IMR-90 (cell line): ENCODE measurements around the gene NXPH4. TPM values are rescaled to one million over a fixed set of nuclear protein-coding genes. Genes with fewer than 3 reads are reported as not detected.

Experiments
- ATAC-seq: fragments of 200-7000 bp; cut with Tn5 transposase; 2 replicates; pipeline ENCODE4 v1.9.1; 2020; ENCODE audit warnings: low read depth, mild to moderate bottlenecking, moderate library complexity
- BruUV-seq: library from RNA; stranded (reverse); fragments of 400-500 nt; replicated peaks from 2 replicates; lab custom pipeline; 2021; lab: Mats Ljungman, UMichigan
- CTCF ChIA-PET: fragments of 300-600 bp; formaldehyde crosslinking; extraction: SDS; loops from one replicate; lab custom pipeline; 2021; ENCODE audit warnings: antibody characterized with exemption; lab: Yijun Ruan, JAX
- POLR2A ChIA-PET: fragments of 300-600 bp; sonication (Branson Sonifier 250); formaldehyde crosslinking; loops from one replicate; lab custom pipeline; 2022; ENCODE audit warnings: antibody characterized with exemption; ENCODE audit not compliant: unreplicated experiment; lab: Charles Lee
- DNase-seq: peaks from one replicate; pipeline ENCODE4 v3.0.0; 2013
- H2AFZ ChIP-seq: replicated peaks from 2 replicates; pipeline ENCODE3; 2013; ENCODE audit warnings: low read length, mild to moderate bottlenecking; ENCODE audit not compliant: poor library complexity
- H2AK5ac ChIP-seq: 2 replicates; pipeline ENCODE4 v1.6.1; 2013; ENCODE audit warnings: low read depth, low read length, inconsistent platforms
- H2AK9ac ChIP-seq: replicated peaks from 2 replicates; pipeline ENCODE3; 2013; ENCODE audit warnings: mild to moderate bottlenecking, low read depth, low read length, moderate library complexity; ENCODE audit not compliant: poor library complexity
- H2BK120ac ChIP-seq: 2 replicates; pipeline ENCODE4 v1.6.1; 2013; ENCODE audit warnings: low read depth, low read length, inconsistent platforms
- H2BK15ac ChIP-seq: 3 replicates; pipeline ENCODE4 v1.6.1; 2013; ENCODE audit warnings: low read depth, low read length, inconsistent platforms
- H2BK20ac ChIP-seq: 2 replicates; pipeline ENCODE4 v1.6.1; 2013; ENCODE audit warnings: low read depth, mild to moderate bottlenecking, inconsistent platforms, low read length, moderate library complexity
- H2BK5ac ChIP-seq: 2 replicates; pipeline ENCODE4 v1.6.1; 2013; ENCODE audit warnings: mild to moderate bottlenecking, low read depth, low read length, inconsistent platforms; ENCODE audit not compliant: poor library complexity, severe bottlenecking
- H3K14ac ChIP-seq: replicated peaks from 2 replicates; pipeline ENCODE4 v1.6.1; 2013; ENCODE audit warnings: low read depth, low read length, inconsistent platforms
- H3K18ac ChIP-seq: 2 replicates; pipeline ENCODE4 v1.6.1; 2013; ENCODE audit warnings: low read depth, low read length, control low read depth
- H3K23ac ChIP-seq: 2 replicates; pipeline ENCODE4 v1.6.1; 2013; ENCODE audit warnings: low read depth, low read length, inconsistent platforms
- H3K27ac ChIP-seq: 2 replicates; pipeline ENCODE4 v1.5.1; 2013; ENCODE audit warnings: mild to moderate bottlenecking, control low read depth, low read length; ENCODE audit not compliant: insufficient read depth
- H3K27me3 ChIP-seq: 2 replicates; pipeline ENCODE4 v1.6.1; 2013; ENCODE audit warnings: low read length; ENCODE audit not compliant: control insufficient read depth, insufficient read depth
- H3K36me3 ChIP-seq: 2 replicates; pipeline ENCODE4 v1.6.1; 2013; ENCODE audit warnings: low read length, mixed read lengths; ENCODE audit not compliant: control insufficient read depth, insufficient read depth
- H3K4ac ChIP-seq: 2 replicates; pipeline ENCODE4 v1.6.1; 2013; ENCODE audit warnings: low read depth, low read length, inconsistent platforms
- H3K4me1 ChIP-seq: 2 replicates; pipeline ENCODE4 v1.6.1; 2013; ENCODE audit warnings: low read length, mixed read lengths; ENCODE audit not compliant: control insufficient read depth, insufficient read depth
- H3K4me2 ChIP-seq: 2 replicates; pipeline ENCODE4 v1.6.1; 2013; ENCODE audit warnings: low read depth, mild to moderate bottlenecking, control low read depth, low read length, moderate library complexity
- H3K4me3 ChIP-seq: 2 replicates; pipeline ENCODE4 v1.5.1; 2013; ENCODE audit warnings: low read depth, mild to moderate bottlenecking, control low read depth, low read length, moderate library complexity; ENCODE audit not compliant: insufficient read depth
- H3K56ac ChIP-seq: 2 replicates; pipeline ENCODE4 v1.6.1; 2013; ENCODE audit warnings: low read length, inconsistent platforms; ENCODE audit not compliant: insufficient read depth; ENCODE audit errors: extremely low read depth
- H3K79me1 ChIP-seq, 2 experiments: 2 replicates each; pipeline ENCODE4 v1.6.1; 2013; ENCODE audit warnings: low read length in 2 of 2, inconsistent platforms in 1 of 2, low read depth in 1 of 2
- H3K9ac ChIP-seq: 2 replicates; pipeline ENCODE4 v1.6.1; 2013; ENCODE audit warnings: low read depth, low read length, control low read depth
- H3K9me1 ChIP-seq: 2 replicates; pipeline ENCODE4 v1.6.1; 2013; ENCODE audit warnings: low read length, inconsistent platforms; ENCODE audit not compliant: insufficient read depth
- H3K9me3 ChIP-seq: 2 replicates; pipeline ENCODE4 v1.6.1; 2013; ENCODE audit warnings: low read length; ENCODE audit not compliant: control insufficient read depth, insufficient read depth
- H4K20me1 ChIP-seq: 2 replicates; pipeline ENCODE4 v1.6.1; 2013; ENCODE audit warnings: low read length, inconsistent platforms; ENCODE audit not compliant: insufficient read depth
- H4K5ac ChIP-seq: 2 replicates; pipeline ENCODE4 v1.6.1; 2013; ENCODE audit warnings: mild to moderate bottlenecking, low read depth, low read length, control low read depth
- H4K8ac ChIP-seq, 2 experiments: 2 replicates each; pipeline ENCODE4 v1.6.1; 2013; ENCODE audit warnings: low read depth in 2 of 2, low read length in 2 of 2, control low read depth in 1 of 2, inconsistent platforms in 1 of 2
- H4K91ac ChIP-seq: 2 replicates; pipeline ENCODE4 v1.6.1; 2013; ENCODE audit warnings: low read depth, low read length, inconsistent platforms; ENCODE audit not compliant: insufficient read depth
- MAFK ChIP-seq: IDR thresholded peaks from 2 replicates; pipeline ENCODE4 v1.6.1; 2012; ENCODE audit warnings: low read depth, low read length, improper control_type of control experiment
- MXI1 ChIP-seq: IDR thresholded peaks from 2 replicates; pipeline ENCODE4 v1.6.1; 2012; ENCODE audit warnings: low read depth, mild to moderate bottlenecking, low read length, moderate library complexity, borderline replicate concordance
- NFE2L2 ChIP-seq: fragments of 150-350 bp; IDR thresholded peaks from 2 replicates; pipeline ENCODE4 v1.6.1; 2016; ENCODE audit warnings: low read depth, mild to moderate bottlenecking, low read length
- RAD21 ChIP-seq: IDR thresholded peaks from 2 replicates; pipeline ENCODE4 v1.6.1; 2012; ENCODE audit warnings: low read length, improper control_type of control experiment
- SMC3 ChIP-seq: fragments of 150-350 bp; IDR thresholded peaks from 2 replicates; pipeline ENCODE4 v1.6.1; 2016; ENCODE audit warnings: low read depth, mild to moderate bottlenecking, antibody characterized with exemption, low read length, moderate library complexity
- WGBS, 2 experiments: methylation state at CpG; one replicate each; pipeline versions ENCODE4 v1.1.5 to v1.1.7; 2013; ENCODE audit warnings: missing lambda C conversion rate in 2 of 2; ENCODE audit not compliant: insufficient read length in 1 of 2; ENCODE audit errors: extremely low coverage in 2 of 2; 5-methylcytosine and 5-hydroxymethylcytosine counted together
- dilution Hi-C: fragments of 300-500 bp; cut with HindIII; formaldehyde crosslinking; loops from one replicate; pipeline ENCODE4 v1.14.3; 2018; ENCODE audit warnings: low sequenced_read_pairs; ENCODE audit not compliant: unreplicated experiment
- in situ Hi-C: fragments of 300-500 bp; cut with MboI; formaldehyde crosslinking; loops from 3 replicates; pipeline ENCODE4 v1.14.3; 2019; ENCODE audit warnings: low sequenced_read_pairs, inconsistent platforms, mixed read lengths
- intact Hi-C: fragments of 100-400 bp; cut with micrococcal nuclease; formaldehyde crosslinking; loops from 2 replicates; pipeline ENCODE4 v1.10.0; 2022
- polyA plus RNA-seq, 3 experiments: library from polyadenylated mRNA; depleted of rRNA; stranded (reverse); fragments of >200 nt; gene quantifications; 2 replicates each; pipeline ENCODE4 v1.2.3, GENCODE V29; 2012; ENCODE audit warnings: low replicate concordance in 1 of 3
- total RNA-seq: library from RNA; depleted of rRNA; stranded (reverse); fragments of >200 nt; gene quantifications from 2 replicates; pipeline ENCODE4 v1.2.3, GENCODE V29; 2012

NXPH4 gene
- total and polyA plus RNA-seq, 2 of the 4 experiments (the other 2 are of a cell fraction): 0.36 to 3.8 TPM

DNA sequence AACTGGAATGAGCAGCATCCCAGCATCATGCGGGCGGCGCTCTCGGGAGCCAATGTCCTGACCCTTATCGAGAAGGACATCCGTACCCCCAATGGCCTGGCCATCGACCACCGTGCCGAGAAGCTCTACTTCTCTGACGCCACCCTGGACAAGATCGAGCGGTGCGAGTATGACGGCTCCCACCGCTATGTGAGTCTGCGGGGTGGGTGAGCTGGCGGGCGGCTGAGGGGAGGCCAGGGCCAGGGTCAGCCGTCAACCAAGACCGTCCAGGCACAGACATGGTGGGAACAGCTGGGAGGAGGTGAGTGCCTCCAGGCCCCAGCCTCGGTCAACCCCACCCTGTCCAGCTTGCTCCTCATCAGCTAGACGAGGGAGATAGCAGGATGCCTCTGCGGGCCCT is 25.8 kb upstream of the NXPH4 start:
- no peak for DNase-seq
- Histone ChIP-seq H4K5ac (no peak overlapping the region), H2BK15ac (no peak overlapping the region), H3K79me1 (peaks cover 8 to 40% of the 10 kb centered on the region in 2 experiments), H3K27ac (no peak overlapping the region), H3K9me1 (peaks cover 7% of the 10 kb centered on the region; the same call in 1 of the 2 replicates), H3K9ac (no peak overlapping the region), H3K36me3 (peaks cover 99% of the 10 kb centered on the region), H3K23ac (no peak overlapping the region), H3K4me2 (no peak overlapping the region), H2AFZ (no peak overlapping the region), H3K4me1 (no peaks in the 10 kb centered on the region), H4K91ac (no peak overlapping the region), H4K20me1 (peaks cover 35% of the 10 kb centered on the region), H3K4me3 (no peak overlapping the region), H2AK5ac (no peak overlapping the region), H3K14ac (no peak overlapping the region), H3K4ac (no peak overlapping the region), H3K56ac (no peak overlapping the region), H3K18ac (no peak overlapping the region), H2BK120ac (no peak overlapping the region), H3K9me3 (no peaks in the 10 kb centered on the region), H2BK20ac (no peak overlapping the region), H2AK9ac (no peak overlapping the region), H3K27me3 (no peaks in the 10 kb centered on the region), H4K8ac (no peak overlapping the region), H2BK5ac (no peak overlapping the region)
- WGBS, 2 experiments: 94% methylated on average over 16 of the region's 23 CpGs; no CpG with 5 or more reads in 1 of the 2 experiments
- TF ChIP-seq NFE2L2 (no peak), RAD21 (no peak), MXI1 (no peak), SMC3 (no peak), MAFK (no peak)
- ChIA-PET POLR2A (no interaction called here), CTCF (interaction anchor here (1.3 kb wide), 1 partner anchor 15 kb away, joined by 3 read pairs; no protein-coding TSS in a partner anchor)
- no peak for ATAC-seq
- no TSS peak for BruUV-seq
- dilution Hi-C loops: no loop called here
- in situ Hi-C loops: no loop called here
- intact Hi-C loops: no loop called here
